Kidney (tissue), 14 donors: ENCODE results near the gene METTL13. TPM values are rescaled to one million over a fixed set of nuclear protein-coding genes. Genes with fewer than 3 reads are reported as not detected.

Source experiments
- DNase-seq, 5 donors: peaks; one replicate each; pipeline ENCODE4 v3.0.0-alpha.2; 2013 to 2020
- FAIRE-seq: peaks from 2 replicates; lab custom pipeline; 2012; peaks lifted over from hg19 to GRCh38; lab: Jason Lieb, UNC
- H3K27ac ChIP-seq, 2 donors: one replicate each; pipeline ENCODE4 v1.7.0; 2013; ENCODE audit warnings: low read depth in 2 of 2, low read length in 2 of 2, inconsistent platforms in 1 of 2
- H3K27me3 ChIP-seq: one replicate; pipeline ENCODE4 v1.7.1; 2013; ENCODE audit warnings: low read length, inconsistent platforms; ENCODE audit not compliant: control insufficient read depth, insufficient read depth
- H3K36me3 ChIP-seq, 3 donors: one replicate each; pipeline versions ENCODE4 v1.7.0 to v1.7.1; 2013; ENCODE audit warnings: low read length in 3 of 3, control low read depth in 1 of 3, inconsistent platforms in 1 of 3; ENCODE audit not compliant: insufficient read depth in 3 of 3, control insufficient read depth in 2 of 3
- H3K4me1 ChIP-seq, 3 donors: one replicate each; pipeline versions ENCODE4 v1.7.0 to v1.7.1; 2013; ENCODE audit warnings: low read length in 3 of 3, inconsistent platforms in 1 of 3, low read depth in 1 of 3; ENCODE audit not compliant: control insufficient read depth in 2 of 3, insufficient read depth in 2 of 3
- H3K4me3 ChIP-seq, 3 donors: one replicate each; pipeline versions ENCODE4 v1.7.0 to v1.8.1; 2013; ENCODE audit warnings: low read length in 3 of 3, control low read depth in 1 of 3, inconsistent platforms in 1 of 3
- H3K9ac ChIP-seq, 3 donors: one replicate each; pipeline versions ENCODE4 v1.7.0 to v1.7.1; 2013; ENCODE audit warnings: low read length in 3 of 3, control low read depth in 1 of 3, inconsistent platforms in 1 of 3
- H3K9me3 ChIP-seq, 3 donors: one replicate each; pipeline versions ENCODE4 v1.7.0 to v1.7.1; 2013; ENCODE audit warnings: low read length in 3 of 3, control low read depth in 1 of 3, inconsistent platforms in 1 of 3; ENCODE audit not compliant: control insufficient read depth in 2 of 3, insufficient read depth in 1 of 3
- intact Hi-C: fragments of 100-400 bp; cut with DNase I; formaldehyde crosslinking; loops from one replicate; pipeline ENCODE4 v1.11.1; 2022
- polyA plus RNA-seq: library from polyadenylated mRNA; stranded (reverse); fragments of 350-450 nt; fragmentation: Illumina TruSeq; extraction: RNeasy Lipid Tissue Mini Kit (QIAGEN cat#74804); gene quantifications from one replicate; pipeline ENCODE4 v1.2.3, GENCODE V29; 2014; ENCODE audit warnings: low read depth, low replicate concordance; ENCODE audit not compliant: insufficient read depth
- total RNA-seq: library from RNA; stranded (reverse); fragmentation: NEBNext Ultra II Directional; extraction: Animal tissue kit (Norgen Biotek cat#: 25700); gene quantifications from one replicate; pipeline ENCODE4 v1.2.1, GENCODE V29; 2021
- TF ChIP-seq, protein P1 (sequence below): IDR thresholded peaks from 3 replicates; pipeline ENCODE4 v1.5.1; 2012; ENCODE audit warnings: mild to moderate bottlenecking, moderate library complexity, borderline replicate concordance; ENCODE audit not compliant: insufficient read depth; ENCODE audit errors: extremely low read depth
- donor health status: control.
- donor health status: control.
- donor health status: control.
- donor health status: control.
- donor health status: control.
- donor health status: DM: yes; HTN: yes; CAD: no.
- donor health status: Normal renal cell carcinoma (clear cell type).

Gene METTL13
- total and polyA plus RNA-seq, 2 donors from 2014 or later: 24.5 to 29.0 TPM

DNA sequence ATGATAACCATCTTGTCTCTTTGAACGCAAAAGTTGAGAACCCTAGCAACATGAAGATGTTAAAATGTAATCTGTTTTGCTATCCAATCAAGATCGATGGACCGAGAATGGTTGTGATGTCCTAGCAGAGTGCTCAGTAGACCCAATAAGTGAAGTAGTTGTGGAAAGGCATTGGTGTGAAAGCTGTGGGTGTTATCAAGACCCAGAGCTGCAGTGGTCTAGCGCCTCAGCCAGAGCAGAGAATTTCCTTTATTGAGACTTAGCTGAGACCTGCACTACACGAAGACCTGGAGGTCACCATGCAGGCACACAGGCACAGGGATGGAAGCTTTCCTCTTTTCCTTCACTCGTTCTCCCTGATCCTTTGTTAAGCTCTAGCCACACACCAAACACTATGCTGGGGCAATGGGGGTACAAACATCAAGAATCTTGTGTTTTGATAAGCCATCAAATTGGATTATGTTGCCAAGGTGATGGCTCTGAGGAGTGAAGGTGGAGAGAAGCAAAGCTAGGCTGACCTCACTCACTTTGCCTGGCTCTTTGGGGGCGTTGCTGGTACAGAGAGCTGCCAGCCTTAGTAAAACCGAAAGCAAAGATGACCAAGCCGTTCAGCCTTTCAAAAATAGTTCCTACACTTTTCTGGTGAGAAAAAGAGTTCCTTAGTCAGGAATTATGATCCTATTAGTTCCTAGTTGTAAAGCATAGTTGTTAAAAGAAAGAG, 24.1 kb downstream of the METTL13 start:
- Histone ChIP-seq H3K4me3 (peak overlapping the region in 1 of 3 donors; percentile 20), H3K9me3 (no peaks in the 10 kb centered on the region), H3K27ac (no peak overlapping the region), H3K36me3 (no peaks in the 10 kb centered on the region), H3K27me3 (no peaks in the 10 kb centered on the region), H3K9ac (peak overlapping the region in 1 of 3 donors; percentile 31), H3K4me1 (peaks cover 0 to 5% (median 0%) of the 10 kb centered on the region in 3 donors)
- intact Hi-C loops: no loop called here
- DNase-seq: no peak
- no peak for FAIRE-seq
- TF ChIP-seq, protein P1, sequence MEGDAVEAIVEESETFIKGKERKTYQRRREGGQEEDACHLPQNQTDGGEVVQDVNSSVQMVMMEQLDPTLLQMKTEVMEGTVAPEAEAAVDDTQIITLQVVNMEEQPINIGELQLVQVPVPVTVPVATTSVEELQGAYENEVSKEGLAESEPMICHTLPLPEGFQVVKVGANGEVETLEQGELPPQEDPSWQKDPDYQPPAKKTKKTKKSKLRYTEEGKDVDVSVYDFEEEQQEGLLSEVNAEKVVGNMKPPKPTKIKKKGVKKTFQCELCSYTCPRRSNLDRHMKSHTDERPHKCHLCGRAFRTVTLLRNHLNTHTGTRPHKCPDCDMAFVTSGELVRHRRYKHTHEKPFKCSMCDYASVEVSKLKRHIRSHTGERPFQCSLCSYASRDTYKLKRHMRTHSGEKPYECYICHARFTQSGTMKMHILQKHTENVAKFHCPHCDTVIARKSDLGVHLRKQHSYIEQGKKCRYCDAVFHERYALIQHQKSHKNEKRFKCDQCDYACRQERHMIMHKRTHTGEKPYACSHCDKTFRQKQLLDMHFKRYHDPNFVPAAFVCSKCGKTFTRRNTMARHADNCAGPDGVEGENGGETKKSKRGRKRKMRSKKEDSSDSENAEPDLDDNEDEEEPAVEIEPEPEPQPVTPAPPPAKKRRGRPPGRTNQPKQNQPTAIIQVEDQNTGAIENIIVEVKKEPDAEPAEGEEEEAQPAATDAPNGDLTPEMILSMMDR: no peak

DNA sequence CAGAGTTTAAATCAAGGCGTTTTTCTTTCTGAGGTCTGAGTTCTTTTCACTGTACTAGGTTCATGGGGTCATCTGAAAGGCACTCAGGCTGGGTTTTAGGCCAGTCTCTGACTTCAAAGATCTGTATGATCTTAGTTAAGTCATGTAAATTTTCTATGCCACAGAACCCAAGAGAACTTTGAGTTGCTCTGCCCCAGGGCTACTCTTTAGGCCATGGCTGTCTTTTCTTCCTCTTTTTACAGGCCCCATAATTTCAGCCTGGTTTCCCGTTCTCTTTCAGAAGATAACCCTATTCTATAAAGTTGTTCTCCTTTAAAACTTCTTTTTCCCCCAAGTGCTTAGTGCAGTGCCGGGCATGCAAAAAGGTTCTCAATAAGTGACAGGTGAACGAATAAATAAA, 26.1 kb downstream of the METTL13 start:
- no peaks in the 10 kb centered on the region for H3K36me3 ChIP-seq
- TF ChIP-seq, protein P1: no peak
- H3K27me3 ChIP-seq: no peaks in the 10 kb centered on the region
- peaks cover 0 to 3% (median 0%) of the 10 kb centered on the region in 3 donors for H3K4me1 ChIP-seq
- H3K27ac ChIP-seq: no peak overlapping the region
- H3K4me3 ChIP-seq: no peak overlapping the region
- FAIRE-seq (no peak), DNase-seq (no peak)
- intact Hi-C loops: no loop called here
- H3K9me3 ChIP-seq: no peaks in the 10 kb centered on the region
- H3K9ac ChIP-seq: no peak overlapping the region

DNA sequence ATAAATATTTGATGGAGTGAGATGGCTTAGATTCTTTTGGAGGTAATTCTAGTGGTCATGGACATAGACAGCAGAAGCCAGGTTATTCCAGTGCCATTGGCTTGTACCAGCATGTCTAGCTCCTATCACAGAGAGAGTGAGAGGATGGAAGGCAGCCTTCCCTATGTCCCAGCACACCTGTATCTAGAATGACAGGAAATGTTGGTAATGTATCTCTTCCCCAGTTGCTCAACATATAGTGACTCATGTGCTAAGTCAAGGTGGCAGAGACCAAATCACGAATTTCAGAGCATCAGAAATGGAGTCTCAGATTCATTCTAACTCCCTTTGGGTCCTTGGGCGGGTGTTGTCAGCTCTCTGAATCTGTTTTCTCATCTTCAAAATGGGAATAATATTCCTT, 28.4 kb downstream of the METTL13 start:
- H3K27me3 ChIP-seq: no peaks in the 10 kb centered on the region
- peaks cover 0 to 3% (median 0%) of the 10 kb centered on the region in 3 donors for H3K4me1 ChIP-seq
- H3K9ac ChIP-seq: no peak overlapping the region
- TF ChIP-seq, protein P1: no peak
- no peak overlapping the region for H3K4me3 ChIP-seq
- no peaks in the 10 kb centered on the region for H3K9me3 ChIP-seq
- no peaks in the 10 kb centered on the region for H3K36me3 ChIP-seq
- intact Hi-C loops: no loop called here
- DNase-seq (no peak), FAIRE-seq (no peak)
- no peak overlapping the region for H3K27ac ChIP-seq
